ENCODE data around the gene SRMS. TPM values are rescaled to one million over a fixed set of nuclear protein-coding genes. Genes with fewer than 3 reads are reported as not detected.
A peak's percentile ranks its signal among the peaks of the same experiment; 100 is the strongest.
"Not testable (repeated sequence)": the region's sequence is repeated elsewhere in the genome, so short reads cannot be mapped to it uniquely, and the experiment has no call there.

The SRMS gene
- total and polyA plus RNA-seq, 2 of the 13 experiments (the other 11 are each of a cell fraction or from before 2014, with no cell fraction given): not detected

DNA sequence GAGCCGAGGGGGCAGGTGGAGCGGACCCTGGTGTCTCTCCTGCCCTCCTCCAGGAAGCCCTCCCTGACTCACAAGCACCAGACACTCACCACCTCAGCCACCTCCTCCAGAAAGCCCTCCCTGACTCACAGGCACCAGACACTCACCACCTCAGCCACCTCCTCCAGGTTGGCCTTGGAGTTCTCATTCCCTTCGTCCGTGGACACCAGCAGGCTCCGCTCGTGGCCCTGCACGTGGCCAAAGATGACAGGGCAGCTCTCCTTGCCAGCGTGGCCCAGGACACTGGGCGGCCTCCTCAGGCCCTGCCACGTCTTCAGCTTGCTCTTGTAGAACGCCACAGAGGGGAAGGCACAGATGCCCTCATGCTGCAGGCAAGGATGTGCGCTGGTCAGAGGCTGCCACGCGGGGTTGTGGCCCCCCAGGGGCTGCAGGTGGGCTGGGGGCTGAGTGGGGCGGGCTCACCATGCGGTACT, 12.8 kb upstream of the SRMS start:
- ChIA-PET CTCF (ENCODE audit: low intra/inter-chr PET ratio, low total read pairs) (no interaction called here), POLR2A (no interaction called here)
- peak; percentile 70 for TF ChIP-seq ZFP36 (IDR thresholded peaks at IDR 0.05; ENCODE audit: borderline replicate concordance, low read depth, low read length, partially characterized antibody)
- no peak for TF ChIP-seq ZMYM4 (CRISPR knock-in tag; IDR thresholded peaks at IDR 0.05)
- TF ChIP-seq, protein P1, sequence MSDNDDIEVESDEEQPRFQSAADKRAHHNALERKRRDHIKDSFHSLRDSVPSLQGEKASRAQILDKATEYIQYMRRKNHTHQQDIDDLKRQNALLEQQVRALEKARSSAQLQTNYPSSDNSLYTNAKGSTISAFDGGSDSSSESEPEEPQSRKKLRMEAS (IDR thresholded peaks at IDR 0.05): 0 out of 2 replicates have a peak, but pooled peaks have one; percentile 5
- WGBS (ENCODE audit: low lambda C conversion rate): 91% methylated on average over 14 of the region's 16 CpGs
- intact Hi-C loops (cut with micrococcal nuclease; ENCODE audit: unreplicated experiment): no loop called here
- DNase-seq (ENCODE audit: low spot score) (no peak), ATAC-seq (no peak), FAIRE-seq (no peak)
- Histone ChIP-seq H3K4me2 (ENCODE audit: low read depth, low read length) (no peak overlapping the region), H3K27me3 (ENCODE audit: control insufficient read depth in 1 of 2, insufficient read depth in 2 of 2, low read length in 2 of 2) (peaks cover 3 to 10% of the 10 kb centered on the region in 2 experiments; a peak in 2 of 5 replicates), H2AFZ (ENCODE audit: low read length) (no peak overlapping the region), H4K20me1 (ENCODE audit: insufficient read depth, low read length) (no peaks in the 10 kb centered on the region; the same call in 1 of the 2 replicates), H3K27ac (ENCODE audit: extremely low read length, insufficient read depth, low read length) (no peak overlapping the region), H3K79me2 (ENCODE audit: insufficient read depth, low read length) (no peaks in the 10 kb centered on the region), H3K4me3 (replicated peaks in 1 of 3; ENCODE audit: insufficient read depth in 1 of 3, low read depth in 2 of 3, low read length in 3 of 3) (no peak overlapping the region), H3K4me1 (ENCODE audit: insufficient read depth, low read length) (peaks cover 21% of the 10 kb centered on the region), H3K9ac (ENCODE audit: insufficient read depth, low read depth, low read length) (no peak overlapping the region), H3K9me3 (ENCODE audit: low read length) (no peaks in the 10 kb centered on the region), H3K36me3 (replicated peaks in 1 of 2; ENCODE audit: control insufficient read depth in 1 of 2, insufficient read depth in 2 of 2, low read length in 2 of 2) (no peaks in the 10 kb centered on the region; a peak in 1 of 5 replicates)
- no TSS peak for BruUV-seq (replicated peaks)
- in situ Hi-C loops (cut with HindIII; ENCODE audit: extremely low pct_ligation_motif_present, low pct_unique_long_range_greater_than_20kb): no loop called here

DNA sequence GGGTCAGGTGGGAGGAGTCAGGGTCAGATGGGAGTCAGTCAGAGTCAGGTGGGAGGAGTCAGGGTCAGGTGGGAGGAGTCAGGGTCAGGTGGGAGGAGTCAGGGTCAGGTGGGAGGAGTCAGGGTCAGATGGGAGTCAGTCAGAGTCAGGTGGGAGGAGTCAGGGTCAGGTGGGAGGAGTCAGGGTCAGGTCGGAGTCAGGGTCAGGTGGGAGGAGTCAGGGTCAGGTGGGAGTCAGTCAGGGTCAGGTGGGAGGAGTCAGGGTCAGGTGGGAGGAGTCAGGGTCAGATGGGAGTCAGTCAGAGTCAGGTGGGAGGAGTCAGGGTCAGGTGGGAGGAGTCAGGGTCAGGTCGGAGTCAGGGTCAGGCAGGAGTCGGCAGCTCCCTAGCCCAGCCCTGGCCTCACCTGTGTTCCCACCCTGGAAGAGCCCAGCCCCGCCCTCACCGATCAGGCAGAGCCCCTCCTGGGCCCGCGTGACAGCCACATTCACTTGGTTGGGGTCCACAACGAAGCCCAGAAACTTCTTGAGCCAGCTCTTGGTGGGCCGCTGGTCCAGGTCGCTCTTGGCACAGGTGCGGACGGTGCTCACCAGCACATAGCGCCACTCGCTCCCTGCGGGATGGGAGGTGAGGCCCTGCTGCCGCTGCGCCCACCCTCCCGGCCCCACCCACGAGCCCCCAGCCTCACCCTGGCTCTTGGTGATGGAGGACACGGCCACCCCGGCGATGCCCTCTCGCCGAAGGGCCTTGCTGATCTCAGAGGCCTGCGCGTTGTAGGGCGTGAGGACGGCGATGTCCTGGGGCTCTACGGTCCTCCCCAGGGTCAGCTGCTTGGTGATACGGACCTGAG, 12.2 kb upstream of the SRMS start:
- POLR2A ChIA-PET; H2AFZ ChIP-seq (ENCODE audit: low read length); intact Hi-C loops (cut with micrococcal nuclease; ENCODE audit: unreplicated experiment): not testable (repeated sequence)

More for the DNA sequence above, 12.2 kb upstream of the SRMS start:
- CTCF ChIA-PET (ENCODE audit: low intra/inter-chr PET ratio, low total read pairs); H3K9ac ChIP-seq (ENCODE audit: insufficient read depth, low read depth, low read length); in situ Hi-C loops (cut with HindIII; ENCODE audit: extremely low pct_ligation_motif_present, low pct_unique_long_range_greater_than_20kb); H3K27ac ChIP-seq (ENCODE audit: extremely low read length, insufficient read depth, low read length); H4K20me1 ChIP-seq (ENCODE audit: insufficient read depth, low read length); ATAC-seq; DNase-seq (ENCODE audit: low spot score); H3K4me3 ChIP-seq (replicated peaks in 1 of 3; ENCODE audit: insufficient read depth in 1 of 3, low read depth in 2 of 3, low read length in 3 of 3); H3K9me3 ChIP-seq (ENCODE audit: low read length); H3K36me3 ChIP-seq (replicated peaks in 1 of 2; ENCODE audit: control insufficient read depth in 1 of 2, insufficient read depth in 2 of 2, low read length in 2 of 2); BruUV-seq (replicated peaks); H3K79me2 ChIP-seq (ENCODE audit: insufficient read depth, low read length); H3K4me2 ChIP-seq (ENCODE audit: low read depth, low read length); TF ChIP-seq NR2F6 (CRISPR knock-in tag; IDR thresholded peaks at IDR 0.05): not testable (repeated sequence)
- H3K4me1 ChIP-seq (ENCODE audit: insufficient read depth, low read length): peaks cover 21% of the 10 kb centered on the region
- TF ChIP-seq PITX1 (CRISPR knock-in tag; IDR thresholded peaks at IDR 0.05) (0 out of 2 replicates have a peak, but pooled peaks have one; percentile 18), ZNF263 (CRISPR knock-in tag; IDR thresholded peaks at IDR 0.05) (peak; percentile 46; the same call in 1 of the 2 replicates), AGO1 (IDR thresholded peaks at IDR 0.05; ENCODE audit: low read depth, low read length, poor library complexity, severe bottlenecking) (peak; percentile 1), NR2C2 (CRISPR knock-in tag; IDR thresholded peaks at IDR 0.05; ENCODE audit: borderline replicate concordance) (peak; percentile 53), NR2F6 (IDR thresholded peaks at IDR 0.05) (0 out of 2 replicates have a peak, but pooled peaks have one; percentile 43), PCBP1 (IDR thresholded peaks at IDR 0.05; ENCODE audit: borderline replicate concordance, low read depth, low read length) (peak; percentile 45; the same call in 1 of the 2 replicates)
- TF ChIP-seq, protein P2, sequence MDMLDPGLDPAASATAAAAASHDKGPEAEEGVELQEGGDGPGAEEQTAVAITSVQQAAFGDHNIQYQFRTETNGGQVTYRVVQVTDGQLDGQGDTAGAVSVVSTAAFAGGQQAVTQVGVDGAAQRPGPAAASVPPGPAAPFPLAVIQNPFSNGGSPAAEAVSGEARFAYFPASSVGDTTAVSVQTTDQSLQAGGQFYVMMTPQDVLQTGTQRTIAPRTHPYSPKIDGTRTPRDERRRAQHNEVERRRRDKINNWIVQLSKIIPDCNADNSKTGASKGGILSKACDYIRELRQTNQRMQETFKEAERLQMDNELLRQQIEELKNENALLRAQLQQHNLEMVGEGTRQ (IDR thresholded peaks at IDR 0.05; ENCODE audit: low read depth, low read length): peak; percentile 34; the same call in 1 of the 2 replicates
- TF ChIP-seq, protein P2 (CRISPR knock-in tag; IDR thresholded peaks at IDR 0.05; ENCODE audit: borderline replicate concordance): not testable (repeated sequence)
- TF ChIP-seq, protein P3, sequence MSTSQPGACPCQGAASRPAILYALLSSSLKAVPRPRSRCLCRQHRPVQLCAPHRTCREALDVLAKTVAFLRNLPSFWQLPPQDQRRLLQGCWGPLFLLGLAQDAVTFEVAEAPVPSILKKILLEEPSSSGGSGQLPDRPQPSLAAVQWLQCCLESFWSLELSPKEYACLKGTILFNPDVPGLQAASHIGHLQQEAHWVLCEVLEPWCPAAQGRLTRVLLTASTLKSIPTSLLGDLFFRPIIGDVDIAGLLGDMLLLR (CRISPR knock-in tag; IDR thresholded peaks at IDR 0.05): 0 out of 2 replicates have a peak, but pooled peaks have one; percentile 23
- H3K27me3 ChIP-seq (ENCODE audit: control insufficient read depth in 1 of 2, insufficient read depth in 2 of 2, low read length in 2 of 2): peaks cover 5 to 17% of the 10 kb centered on the region in 2 experiments; a peak in 3 of 5 replicates
- peak; percentile 21 for FAIRE-seq
- 90% methylated on average over 29 of the region's 31 CpGs for WGBS (ENCODE audit: low lambda C conversion rate)
